K562 (cell line): ENCODE data around the gene ATPAF2. TPM values are rescaled to one million over a fixed set of nuclear protein-coding genes. Genes with fewer than 3 reads are reported as not detected.

Experiments used
- ATAC-seq: fragments of 200-7000 bp; cut with Tn5 transposase; 3 replicates; pipeline ENCODE4 v1.9.1; 2020; ENCODE audit warnings: moderate library complexity
- BruUV-seq: library from RNA; stranded (reverse); fragments of 400-500 nt; replicated peaks from 2 replicates; lab custom pipeline; 2021; lab: Mats Ljungman, UMichigan
- CTCF ChIA-PET: fragments of 300-600 bp; formaldehyde crosslinking; extraction: SDS; loops from one replicate; lab custom pipeline; 2021; ENCODE audit warnings: low intra/inter-chr PET ratio; lab: Yijun Ruan, JAX
- POLR2A ChIA-PET: fragments of 300-600, 350-650 bp; sonication (Branson Sonifier 250); formaldehyde crosslinking; extraction: SDS; loops from one replicate; lab custom pipeline; 2021; ENCODE audit warnings: antibody characterized with exemption, inconsistent platforms; lab: Yijun Ruan, JAX
- DNase-seq, 4 experiments: peaks; one replicate each; pipeline versions ENCODE4 v3.0.0 to v3.0.0-alpha.2; 2011 to 2018; ENCODE audit warnings: low spot score in 3 of 4, mixed read lengths in 3 of 4; ENCODE audit errors: extremely low read depth in 1 of 4
- FAIRE-seq: peaks from 2 replicates; lab custom pipeline; 2011; peaks lifted over from hg19 to GRCh38; lab: Jason Lieb, UNC
- H2AFZ ChIP-seq: 2 replicates; pipeline ENCODE4 v1.6.0; 2011; ENCODE audit warnings: low read depth, low read length, control low read depth, inconsistent platforms
- H3K27ac ChIP-seq: fragments of 200-600 bp; 3 replicates; pipeline ENCODE4 v1.8.0; 2011; ENCODE audit warnings: low read depth, mild to moderate bottlenecking, control low read depth, inconsistent platforms, low read length, moderate library complexity, mixed read lengths; ENCODE audit errors: extremely low read depth
- H3K27me3 ChIP-seq, 2 experiments: fragments of 300-600 bp in 1 of 2; 2 replicates in 1 of 2; 3 replicates in 1 of 2; pipeline versions ENCODE4 v1.6.0 to v1.8.0; 2011; ENCODE audit warnings: inconsistent platforms in 2 of 2, low read length in 2 of 2, mild to moderate bottlenecking in 1 of 2, mixed read lengths in 1 of 2, moderate library complexity in 1 of 2; ENCODE audit not compliant: control insufficient read depth in 2 of 2, insufficient read depth in 2 of 2
- H3K36me3 ChIP-seq: fragments of 300-600 bp; 3 replicates; pipeline ENCODE4 v1.8.0; 2011; ENCODE audit warnings: mild to moderate bottlenecking, low read length, inconsistent platforms; ENCODE audit not compliant: control insufficient read depth, insufficient read depth
- H3K4me1 ChIP-seq, 2 experiments: fragments of 200-600 bp in 1 of 2; replicated peaks in 1 of 2; 2 replicates in 1 of 2; 3 replicates in 1 of 2; pipeline versions ENCODE4 v1.5.1 to v1.8.0; 2011; ENCODE audit warnings: inconsistent platforms in 2 of 2, low read length in 2 of 2, mild to moderate bottlenecking in 1 of 2, mixed read lengths in 1 of 2, moderate library complexity in 1 of 2; ENCODE audit not compliant: control insufficient read depth in 2 of 2, insufficient read depth in 2 of 2
- H3K4me2 ChIP-seq: 2 replicates; pipeline ENCODE4 v1.6.1; 2011; ENCODE audit warnings: low read length, control low read depth, inconsistent platforms, mixed read lengths; ENCODE audit not compliant: insufficient read depth
- H3K4me3 ChIP-seq: fragments of 200-600 bp; sonication (generic), shearing (Covaris generic); 2 replicates; pipeline ENCODE4 v1.5.1; 2016; ENCODE audit warnings: control low read depth, inconsistent platforms
- H3K79me2 ChIP-seq: fragments of 200-600 bp; 3 replicates; pipeline ENCODE4 v1.8.0; 2011; ENCODE audit warnings: low read length, inconsistent platforms; ENCODE audit not compliant: control insufficient read depth, insufficient read depth
- H3K9ac ChIP-seq, 2 experiments: 2 replicates each; pipeline versions ENCODE4 v1.6.0 to v1.6.1; 2011; ENCODE audit warnings: low read depth in 2 of 2, low read length in 2 of 2, control low read depth in 1 of 2, inconsistent platforms in 1 of 2, mild to moderate bottlenecking in 1 of 2, mixed read lengths in 1 of 2; ENCODE audit not compliant: insufficient read depth in 1 of 2
- H3K9me1 ChIP-seq: one replicate; pipeline ENCODE4 v1.6.0; 2011; ENCODE audit warnings: inconsistent platforms, mild to moderate bottlenecking, low read length, moderate library complexity; ENCODE audit not compliant: control insufficient read depth, insufficient read depth
- H3K9me3 ChIP-seq: replicated peaks from 2 replicates; pipeline ENCODE4 v1.5.1; 2011; ENCODE audit warnings: low read depth, low read length, inconsistent platforms; ENCODE audit not compliant: control insufficient read depth, insufficient read depth
- H4K20me1 ChIP-seq: replicated peaks from 2 replicates; pipeline ENCODE4 v1.6.1; 2011; ENCODE audit warnings: low read length, inconsistent platforms, mixed read lengths; ENCODE audit not compliant: control insufficient read depth, insufficient read depth
- E2F1 ChIP-seq: sonication (generic); formaldehyde crosslinking; IDR thresholded peaks from 2 replicates; pipeline ENCODE4 v1.8.1; 2023; ENCODE audit warnings: mild to moderate bottlenecking, missing genetic modification reagents, moderate library complexity
- IRF1 ChIP-seq: sonication (generic); formaldehyde crosslinking; IDR thresholded peaks from 2 replicates; pipeline ENCODE4 v1.8.0; 2022; ENCODE audit warnings: missing genetic modification reagents, mild to moderate bottlenecking, borderline replicate concordance
- KAT8 ChIP-seq: fragments of 450-650 bp; IDR thresholded peaks from 2 replicates; pipeline ENCODE4 v1.6.1; 2016; ENCODE audit warnings: low read depth, mild to moderate bottlenecking
- L3MBTL2 ChIP-seq: fragments of 450-650 bp; IDR thresholded peaks from 2 replicates; pipeline ENCODE4 v1.6.1; 2016; ENCODE audit warnings: mild to moderate bottlenecking, moderate library complexity
- MIER1 ChIP-seq: fragments of 450-650 bp; IDR thresholded peaks from 2 replicates; pipeline ENCODE4 v1.6.1; 2016; ENCODE audit warnings: antibody characterized with exemption, mild to moderate bottlenecking, low read depth
- NELFE ChIP-seq: IDR thresholded peaks from 2 replicates; pipeline ENCODE4 v1.6.1; 2011; ENCODE audit warnings: mild to moderate bottlenecking; ENCODE audit not compliant: insufficient read depth, insufficient read length
- PATZ1 ChIP-seq: fragments of 250-450 bp; sonication (Bioruptor Pico); IDR thresholded peaks from 2 replicates; pipeline ENCODE4 v1.5.0; 2020; ENCODE audit warnings: mild to moderate bottlenecking, borderline replicate concordance
- POLR2A ChIP-seq: fragments of 450-650 bp; conservative IDR thresholded peaks from 2 replicates; pipeline ENCODE4 v1.6.1; 2016
- RFX5 ChIP-seq: IDR thresholded peaks from 2 replicates; pipeline ENCODE4 v1.6.1; 2011; ENCODE audit warnings: low read depth, mild to moderate bottlenecking, improper control_type of control experiment, low read length
- SETDB1 ChIP-seq: IDR thresholded peaks from one replicate; pipeline ENCODE4 v1.6.1; 2012; ENCODE audit warnings: low read length, control low read depth, inconsistent platforms
- SNIP1 ChIP-seq: fragments of 450-650 bp; IDR thresholded peaks from 2 replicates; pipeline ENCODE4 v1.7.1; 2017; ENCODE audit warnings: low read depth, mild to moderate bottlenecking
- ZNF398 ChIP-seq: fragments of 250-450 bp; sonication (Bioruptor Pico); IDR thresholded peaks from 2 replicates; pipeline ENCODE4 v1.8.0; 2021; ENCODE audit warnings: moderate library complexity, mild to moderate bottlenecking, inconsistent platforms
- ZNF589 ChIP-seq: fragments of 200-800 bp; sonication (Bioruptor generic); IDR thresholded peaks from 2 replicates; pipeline ENCODE4 v1.6.1; 2016; ENCODE audit warnings: low read depth, missing genetic modification characterization, missing compliant biosample characterization
- WGBS: fragments of 100-300 bp; shearing (Covaris generic); methylation state at CpG from one replicate; pipeline ENCODE4 v1.1.6; 2016; ENCODE audit warnings: low coverage, mixed read lengths; ENCODE audit not compliant: insufficient coverage; ENCODE audit errors: missing lambda C conversion rate; 5-methylcytosine and 5-hydroxymethylcytosine counted together
- in situ Hi-C: fragments of 300-500 bp; cut with MboI; formaldehyde crosslinking; loops from 4 replicates; pipeline ENCODE4 v1.15.0; 2018; ENCODE audit warnings: inconsistent platforms, mixed read lengths
- intact Hi-C: fragments of 100-400 bp; cut with micrococcal nuclease; formaldehyde crosslinking; loops from 2 replicates; pipeline ENCODE4 v1.14.2; 2022
- polyA plus RNA-seq, 8 experiments: library from polyadenylated mRNA; depleted of rRNA in 4 of 8; stranded (reverse) in 5 of 8; unstranded in 3 of 8; fragments of >200 nt; fragmentation: Nextera tagmentation in 2 of 8; fragmentation: Illumina TruSeq in 1 of 8; extraction: Ambion mirVana in 2 of 8; extraction: Trizol in 1 of 8; gene quantifications; 2 replicates each; pipeline versions ENCODE4 v1.2.1 to v1.2.3, GENCODE V29; 2011 to 2014; ENCODE audit warnings: inconsistent platforms in 1 of 8, missing spikeins in 1 of 8
- total RNA-seq, 7 experiments: library from RNA; depleted of rRNA in 6 of 7; stranded (reverse); fragments of >200 nt in 6 of 7; fragmentation: Illumina TruSeq in 2 of 7; extraction: Trizol in 2 of 7; gene quantifications; 2 replicates each; pipeline versions ENCODE4 v1.2.1 to v1.2.3, GENCODE V29; 2011 to 2021; ENCODE audit warnings: low replicate concordance in 1 of 7

ATPAF2 gene
- total and polyA plus RNA-seq, 9 of the 15 experiments (the other 6 are each of a cell fraction or from before 2014, with no cell fraction given) = 2.1 to 19.2 (median 11.3) TPM

- DNase-seq = no peak
- Histone ChIP-seq H3K9me1 (no peaks in the 10 kb centered on the region), H2AFZ (no peak overlapping the region), H3K36me3 (peaks cover 33% of the 10 kb centered on the region; the same call in 2 of the 3 replicates), H3K4me1 (peaks cover 0 to 4% of the 10 kb centered on the region in 2 experiments; a peak in 3 of 5 replicates), H3K27ac (no peak overlapping the region), H3K9ac (no peak overlapping the region), H3K27me3 (no peaks in the 10 kb centered on the region), H3K4me2 (no peak overlapping the region), H3K9me3 (no peaks in the 10 kb centered on the region), H3K4me3 (no peak overlapping the region), H3K79me2 (no peaks in the 10 kb centered on the region), H4K20me1 (no peaks in the 10 kb centered on the region)
- ChIA-PET CTCF (no interaction called here), POLR2A (no interaction called here)
- TF ChIP-seq E2F1 (CRISPR knock-in tag) = no peak
- no peak for TF ChIP-seq SETDB1
- TF ChIP-seq POLR2A = no peak
- no peak for TF ChIP-seq RFX5
- TF ChIP-seq NELFE = no peak
- TF ChIP-seq ZNF398 (CRISPR knock-in tag) = no peak
- no peak for TF ChIP-seq MIER1
- TF ChIP-seq IRF1 (CRISPR knock-in tag) = no peak
- no peak for TF ChIP-seq SNIP1
- no peak for TF ChIP-seq PATZ1
- no peak for TF ChIP-seq L3MBTL2
- no peak for TF ChIP-seq KAT8
- TF ChIP-seq ZNF589 (CRISPR knock-in tag) = no peak
- FAIRE-seq = no peak
- intact Hi-C loops (no loop called here), in situ Hi-C loops (no loop called here)
- no TSS peak for BruUV-seq
- WGBS = 57% methylated on average over 2 of the region's 2 CpGs
- no peak for ATAC-seq
These were observed 25.1 kb upstream of the ATPAF2 start for GRCh38 chr17:18064053-18064452.
